HS-5 (cell line): ENCODE data around the gene SEC14L1.
"Not testable (repeated sequence)": the region's sequence is repeated elsewhere in the genome, so short reads cannot be mapped to it uniquely, and the experiment has no call there.

Experiments
- DNase-seq: peaks from one replicate; pipeline ENCODE4 v3.0.0-alpha.2; 2012; ENCODE audit warnings: low read depth

The SEC14L1 gene

GRCh38 chr17:77237232-77238008 is 96.7 kb downstream of the SEC14L1 start:
- no peak for DNase-seq

- DNase-seq = no peak
These were observed 100.2 kb downstream of the SEC14L1 start for GRCh38 chr17:77240976-77241375.

- no peak for DNase-seq
These were observed 101.5 kb downstream of the SEC14L1 start for GRCh38 chr17:77242118-77242851.

- DNase-seq = no peak
These were observed 104.6 kb downstream of the SEC14L1 start for GRCh38 chr17:77245162-77245926.

- no peak for DNase-seq
These were observed 105.6 kb downstream of the SEC14L1 start for GRCh38 chr17:77246110-77247047.

- DNase-seq = no peak
These were observed 106.3 kb downstream of the SEC14L1 start for GRCh38 chr17:77247048-77247541.

GRCh38 chr17:77247609-77248008 is 106.8 kb downstream of the SEC14L1 start:
- no peak for DNase-seq

- DNase-seq = no peak
These were observed 107.7 kb downstream of the SEC14L1 start for GRCh38 chr17:77248216-77249114.

GRCh38 chr17:77251622-77252183 is 110.9 kb downstream of the SEC14L1 start:
- DNase-seq = no peak

- DNase-seq = not testable (repeated sequence)
These were observed 111.5 kb downstream of the SEC14L1 start for GRCh38 chr17:77252306-77252705.

GRCh38 chr17:77253611-77254051 is 112.9 kb downstream of the SEC14L1 start:
- no peak for DNase-seq

- peak; percentile 92 for DNase-seq
These were observed 114.4 kb downstream of the SEC14L1 start for GRCh38 chr17:77254951-77255825.

- DNase-seq = not testable (repeated sequence)
These were observed 115.2 kb downstream of the SEC14L1 start for GRCh38 chr17:77255970-77256369.

GRCh38 chr17:77256710-77257109 is 115.9 kb downstream of the SEC14L1 start:
- no peak for DNase-seq

- DNase-seq = no peak
These were observed 116.4 kb downstream of the SEC14L1 start for GRCh38 chr17:77257169-77257568.

GRCh38 chr17:77257596-77258458 is 117.1 kb downstream of the SEC14L1 start:
- DNase-seq = no peak

- no peak for DNase-seq
These were observed 117.9 kb downstream of the SEC14L1 start for GRCh38 chr17:77258638-77259037.
